ENCODE data around the gene FERMT1.
"Not testable (repeated sequence)": the region's sequence is repeated elsewhere in the genome, so short reads cannot be mapped to it uniquely, and the experiment has no call there.

FERMT1 gene

GRCh38 chr20:6114696-6115095 is 8.1 kb downstream of the FERMT1 start:
- DNase-seq: no peak

- DNase-seq: no peak
These were observed 8.9 kb downstream of the FERMT1 start for GRCh38 chr20:6113951-6114350.

- not testable (repeated sequence) for DNase-seq
These were observed 9.9 kb downstream of the FERMT1 start for GRCh38 chr20:6112965-6113364.

- no peak for DNase-seq
These were observed 14.5 kb downstream of the FERMT1 start for GRCh38 chr20:6108330-6108729.

GRCh38 chr20:6104493-6105188 is 18.2 kb downstream of the FERMT1 start:
- no peak for DNase-seq

GRCh38 chr20:6103301-6103700 is 19.5 kb downstream of the FERMT1 start:
- no peak for DNase-seq

- DNase-seq: no peak
These were observed 21.5 kb downstream of the FERMT1 start for GRCh38 chr20:6101346-6101745.

- no peak for DNase-seq
These were observed 22.6 kb downstream of the FERMT1 start for GRCh38 chr20:6100246-6100645.

GRCh38 chr20:6099819-6100218 is 23.0 kb downstream of the FERMT1 start:
- DNase-seq: no peak

GRCh38 chr20:6095409-6095808 is 27.4 kb downstream of the FERMT1 start:
- no peak for DNase-seq

GRCh38 chr20:6094565-6094964 is 28.3 kb downstream of the FERMT1 start:
- no peak for DNase-seq

- no peak for DNase-seq
These were observed 28.8 kb downstream of the FERMT1 start for GRCh38 chr20:6094063-6094462.

GRCh38 chr20:6091661-6092060 is 31.2 kb downstream of the FERMT1 start:
- no peak for DNase-seq

GRCh38 chr20:6086868-6087267 is 36.0 kb downstream of the FERMT1 start:
- no peak for DNase-seq

GRCh38 chr20:6083926-6084325 is 38.9 kb downstream of the FERMT1 start:
- DNase-seq: no peak

- no peak for DNase-seq
These were observed 41.6 kb downstream of the FERMT1 start for GRCh38 chr20:6081236-6081635.

- DNase-seq: no peak
These were observed 43.8 kb downstream of the FERMT1 start for GRCh38 chr20:6079016-6079415.

- DNase-seq: no peak
These were observed 47.2 kb downstream of the FERMT1 start for GRCh38 chr20:6075428-6076219.

GRCh38 chr20:6074784-6075183 is 48.0 kb downstream of the FERMT1 start:
- DNase-seq: no peak

- DNase-seq: peak; percentile 54 to 57
These were observed 48.7 kb downstream of the FERMT1 start for GRCh38 chr20:6074145-6074561.

GRCh38 chr20:6070829-6071695 is 51.8 kb downstream of the FERMT1 start:
- no peak for DNase-seq

- DNase-seq: no peak
These were observed 53.2 kb downstream of the FERMT1 start for GRCh38 chr20:6069669-6070068.

- no peak for DNase-seq
These were observed 55.0 kb downstream of the FERMT1 start for GRCh38 chr20:6067763-6068318.
